ENCODE data around the gene PEMT. TPM values are rescaled to one million over a fixed set of nuclear protein-coding genes. Genes with fewer than 3 reads are reported as not detected.

PEMT gene
- total and polyA plus RNA-seq, 2 of the 4 experiments (the other 2 are of a cell fraction): 23.3 to 49.5 TPM

DNA sequence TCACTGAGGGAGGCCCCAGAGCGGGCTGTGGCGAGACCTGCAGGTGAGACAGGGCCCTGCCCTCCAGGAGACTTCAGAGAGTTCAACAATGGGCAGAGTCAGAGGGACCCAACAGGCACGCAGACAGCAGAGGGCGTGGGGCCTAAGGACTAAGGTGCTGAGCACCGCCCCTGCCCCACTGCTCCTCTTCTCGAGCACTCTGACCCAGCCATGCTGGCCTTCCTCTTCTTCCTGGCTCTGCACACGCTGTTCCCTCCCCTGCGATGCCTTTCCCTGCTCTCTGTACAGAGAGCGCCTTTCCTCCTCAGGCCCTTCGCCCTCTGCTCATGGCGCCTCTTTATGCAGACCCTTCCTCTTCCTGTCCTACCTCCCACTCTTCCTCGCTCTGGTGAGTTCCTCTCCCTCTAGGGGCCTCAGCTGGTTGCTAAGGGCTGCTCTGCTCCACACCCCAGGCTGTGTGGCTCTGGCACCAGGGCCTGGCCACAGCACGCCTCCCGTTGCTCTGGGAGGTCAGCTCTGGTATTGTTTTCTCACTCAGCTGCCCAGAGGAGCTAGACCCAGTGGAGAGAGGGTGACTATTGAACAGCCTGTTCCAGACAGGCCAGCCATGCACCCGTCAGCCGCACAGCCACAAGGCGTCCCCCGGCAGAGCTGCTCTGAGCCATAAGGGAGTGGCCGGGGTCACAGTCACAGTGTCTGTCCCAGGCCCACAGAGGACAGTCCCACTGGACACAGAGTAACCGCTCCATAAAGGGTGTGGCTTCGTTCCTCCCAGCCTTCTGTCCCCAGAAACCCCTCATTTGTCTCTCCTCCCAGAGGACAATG, 81.7 kb downstream of the PEMT start:
- Histone ChIP-seq H2AK5ac (ENCODE audit: low read depth, low read length) (no peak overlapping the region), H3K4me2 (ENCODE audit: low read depth, low read length) (no peak overlapping the region), H3K79me1 (ENCODE audit: low read depth in 1 of 2, low read length in 2 of 2) (no peaks in the 10 kb centered on the region), H3K4ac (ENCODE audit: low read depth, low read length) (no peak overlapping the region; the same call in 1 of the 2 replicates), H3K9me3 (ENCODE audit: control insufficient read depth, insufficient read depth, low read length) (no peaks in the 10 kb centered on the region), H3K4me1 (ENCODE audit: control insufficient read depth, insufficient read depth, low read length) (peaks cover 9% of the 10 kb centered on the region), H4K5ac (ENCODE audit: low read depth, low read length) (no peak overlapping the region), H2BK20ac (ENCODE audit: low read depth, low read length) (no peak overlapping the region), H3K27me3 (ENCODE audit: control insufficient read depth, insufficient read depth, low read length) (peaks cover 4% of the 10 kb centered on the region; the same call in 1 of the 2 replicates), H3K27ac (ENCODE audit: insufficient read depth, low read length) (no peak overlapping the region), H2AFZ (replicated peaks; ENCODE audit: low read length, poor library complexity) (no peak overlapping the region), H3K4me3 (ENCODE audit: insufficient read depth, low read depth, low read length) (no peak overlapping the region), H4K91ac (ENCODE audit: insufficient read depth, low read depth, low read length) (no peak overlapping the region), H4K8ac (ENCODE audit: low read depth in 2 of 2, low read length in 2 of 2) (no peak overlapping the region), H3K9me1 (ENCODE audit: insufficient read depth, low read length) (peaks cover 4% of the 10 kb centered on the region; the same call in 1 of the 2 replicates), H3K56ac (ENCODE audit: extremely low read depth, insufficient read depth, low read length) (no peak overlapping the region), H3K18ac (ENCODE audit: low read depth, low read length) (no peak overlapping the region), H2BK5ac (ENCODE audit: low read depth, low read length, poor library complexity, severe bottlenecking) (no peak overlapping the region), H4K20me1 (ENCODE audit: insufficient read depth, low read length) (peaks cover 28% of the 10 kb centered on the region), H3K14ac (replicated peaks; ENCODE audit: low read depth, low read length) (no peak overlapping the region), H2BK120ac (ENCODE audit: low read depth, low read length) (no peak overlapping the region), H2BK15ac (ENCODE audit: low read depth, low read length) (no peak overlapping the region), H3K9ac (ENCODE audit: low read depth, low read length) (no peak overlapping the region), H3K23ac (ENCODE audit: low read depth, low read length) (no peak overlapping the region), H2AK9ac (replicated peaks; ENCODE audit: low read depth, low read length, poor library complexity) (no peak overlapping the region), H3K36me3 (ENCODE audit: control insufficient read depth, insufficient read depth, low read length) (no peaks in the 10 kb centered on the region)
- DNase-seq (no peak), ATAC-seq (ENCODE audit: low read depth) (no peak)
- in situ Hi-C loops (cut with MboI; ENCODE audit: low sequenced_read_pairs): no loop called here
- no TSS peak for BruUV-seq (replicated peaks)
- dilution Hi-C loops (cut with HindIII; ENCODE audit: low sequenced_read_pairs, unreplicated experiment): no loop called here
- TF ChIP-seq, protein P1, sequence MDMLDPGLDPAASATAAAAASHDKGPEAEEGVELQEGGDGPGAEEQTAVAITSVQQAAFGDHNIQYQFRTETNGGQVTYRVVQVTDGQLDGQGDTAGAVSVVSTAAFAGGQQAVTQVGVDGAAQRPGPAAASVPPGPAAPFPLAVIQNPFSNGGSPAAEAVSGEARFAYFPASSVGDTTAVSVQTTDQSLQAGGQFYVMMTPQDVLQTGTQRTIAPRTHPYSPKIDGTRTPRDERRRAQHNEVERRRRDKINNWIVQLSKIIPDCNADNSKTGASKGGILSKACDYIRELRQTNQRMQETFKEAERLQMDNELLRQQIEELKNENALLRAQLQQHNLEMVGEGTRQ (IDR thresholded peaks at IDR 0.05; ENCODE audit: low read depth, low read length): no peak
- TF ChIP-seq, protein P2, sequence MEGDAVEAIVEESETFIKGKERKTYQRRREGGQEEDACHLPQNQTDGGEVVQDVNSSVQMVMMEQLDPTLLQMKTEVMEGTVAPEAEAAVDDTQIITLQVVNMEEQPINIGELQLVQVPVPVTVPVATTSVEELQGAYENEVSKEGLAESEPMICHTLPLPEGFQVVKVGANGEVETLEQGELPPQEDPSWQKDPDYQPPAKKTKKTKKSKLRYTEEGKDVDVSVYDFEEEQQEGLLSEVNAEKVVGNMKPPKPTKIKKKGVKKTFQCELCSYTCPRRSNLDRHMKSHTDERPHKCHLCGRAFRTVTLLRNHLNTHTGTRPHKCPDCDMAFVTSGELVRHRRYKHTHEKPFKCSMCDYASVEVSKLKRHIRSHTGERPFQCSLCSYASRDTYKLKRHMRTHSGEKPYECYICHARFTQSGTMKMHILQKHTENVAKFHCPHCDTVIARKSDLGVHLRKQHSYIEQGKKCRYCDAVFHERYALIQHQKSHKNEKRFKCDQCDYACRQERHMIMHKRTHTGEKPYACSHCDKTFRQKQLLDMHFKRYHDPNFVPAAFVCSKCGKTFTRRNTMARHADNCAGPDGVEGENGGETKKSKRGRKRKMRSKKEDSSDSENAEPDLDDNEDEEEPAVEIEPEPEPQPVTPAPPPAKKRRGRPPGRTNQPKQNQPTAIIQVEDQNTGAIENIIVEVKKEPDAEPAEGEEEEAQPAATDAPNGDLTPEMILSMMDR (conservative IDR thresholded peaks at IDR 0.05; ENCODE audit: low read depth, low read length): no peak
- TF ChIP-seq NFE2L2 (IDR thresholded peaks at IDR 0.05; ENCODE audit: low read depth, low read length) (no peak), MAZ (IDR thresholded peaks at IDR 0.05; ENCODE audit: borderline replicate concordance, low read depth, low read length) (no peak), FOS (IDR thresholded peaks at IDR 0.05; ENCODE audit: low read depth, low read length) (no peak), BHLHE40 (IDR thresholded peaks at IDR 0.05; ENCODE audit: low read depth, low read length) (no peak), SMC3 (IDR thresholded peaks at IDR 0.05; ENCODE audit: low read depth, low read length) (no peak), RAD21 (IDR thresholded peaks at IDR 0.05; ENCODE audit: low read length) (no peak)
- TF ChIP-seq, protein P3, sequence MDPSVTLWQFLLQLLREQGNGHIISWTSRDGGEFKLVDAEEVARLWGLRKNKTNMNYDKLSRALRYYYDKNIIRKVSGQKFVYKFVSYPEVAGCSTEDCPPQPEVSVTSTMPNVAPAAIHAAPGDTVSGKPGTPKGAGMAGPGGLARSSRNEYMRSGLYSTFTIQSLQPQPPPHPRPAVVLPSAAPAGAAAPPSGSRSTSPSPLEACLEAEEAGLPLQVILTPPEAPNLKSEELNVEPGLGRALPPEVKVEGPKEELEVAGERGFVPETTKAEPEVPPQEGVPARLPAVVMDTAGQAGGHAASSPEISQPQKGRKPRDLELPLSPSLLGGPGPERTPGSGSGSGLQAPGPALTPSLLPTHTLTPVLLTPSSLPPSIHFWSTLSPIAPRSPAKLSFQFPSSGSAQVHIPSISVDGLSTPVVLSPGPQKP (IDR thresholded peaks at IDR 0.05; ENCODE audit: borderline replicate concordance, low read depth, low read length): no peak
- WGBS, 2 experiments (ENCODE audit: extremely low coverage in 2 of 2, insufficient read length in 1 of 2): 100% methylated on average over 9 of the region's 21 CpGs; no CpG with 5 or more reads in 1 of the 2 experiments
- ChIA-PET CTCF (no interaction called here), POLR2A (ENCODE audit: unreplicated experiment) (no interaction called here)
- intact Hi-C loops (cut with micrococcal nuclease): no loop called here

All from IMR-90 (cell line).